HL-60 (cell line): ENCODE data around the gene SUPT20H.

ENCODE experiments used
- CTCF ChIP-seq: IDR thresholded peaks from one replicate; pipeline ENCODE4 v1.5.1; 2011; ENCODE audit warnings: low read length, control low read depth, inconsistent platforms; ENCODE audit not compliant: insufficient read depth
- GABPA ChIP-seq: IDR thresholded peaks from 2 replicates; pipeline ENCODE4 v1.6.1; 2012; ENCODE audit warnings: low read depth
- POLR2AphosphoS5 ChIP-seq: IDR thresholded peaks from 2 replicates; pipeline ENCODE4 v1.6.1; 2012; ENCODE audit warnings: low read depth
- REST ChIP-seq: IDR thresholded peaks from 2 replicates; pipeline ENCODE4 v1.6.1; 2012; ENCODE audit warnings: low read depth; ENCODE audit not compliant: insufficient replicate concordance

GRCh38 chr13:36992362-36992761, 67.1 kb downstream of the SUPT20H start:
- TF ChIP-seq CTCF: no peak
- TF ChIP-seq POLR2AphosphoS5: no peak
- no peak for TF ChIP-seq REST
- TF ChIP-seq GABPA: no peak
